HG03095 (cell line): Measurements from ENCODE around the gene SH3GL2.
"Not testable (repeated sequence)": the region's sequence is repeated elsewhere in the genome, so short reads cannot be mapped to it uniquely, and the experiment has no call there.

Experiments
- ATAC-seq: cut with Tn5 transposase; IDR thresholded peaks from one replicate; pipeline ENCODE4 v1.9.1; 2021; ENCODE audit warnings: moderate library complexity; ENCODE audit not compliant: unreplicated experiment

SH3GL2 gene

GRCh38 chr9:17739736-17740135, 160.9 kb downstream of the SH3GL2 start:
- no peak for ATAC-seq

- no peak for ATAC-seq
Measured at GRCh38 chr9:17742067-17742466, 163.2 kb downstream of the SH3GL2 start.

- ATAC-seq, result no peak
Measured at GRCh38 chr9:17744786-17745185, 165.9 kb downstream of the SH3GL2 start.

DNA sequence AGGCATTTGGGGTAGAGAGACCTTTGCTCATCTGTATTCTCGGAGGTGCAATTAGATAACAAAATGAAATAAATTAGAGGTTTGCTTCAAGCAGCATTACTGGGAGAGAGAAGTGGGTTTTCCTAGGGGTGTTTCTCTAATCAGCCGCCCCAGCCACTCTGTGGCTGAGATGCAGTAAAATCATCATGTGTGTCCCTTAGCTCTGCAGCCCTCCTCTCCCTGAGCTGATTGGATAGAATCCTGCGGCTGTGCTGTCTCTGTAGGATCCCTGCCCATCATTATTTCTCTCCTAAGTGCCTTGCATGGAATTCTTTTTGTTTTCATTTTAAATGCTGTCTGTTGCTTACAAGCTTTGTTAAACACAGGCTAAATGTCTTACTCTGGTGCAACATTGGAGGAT, 171.4 kb downstream of the SH3GL2 start:
- no peak for ATAC-seq

DNA sequence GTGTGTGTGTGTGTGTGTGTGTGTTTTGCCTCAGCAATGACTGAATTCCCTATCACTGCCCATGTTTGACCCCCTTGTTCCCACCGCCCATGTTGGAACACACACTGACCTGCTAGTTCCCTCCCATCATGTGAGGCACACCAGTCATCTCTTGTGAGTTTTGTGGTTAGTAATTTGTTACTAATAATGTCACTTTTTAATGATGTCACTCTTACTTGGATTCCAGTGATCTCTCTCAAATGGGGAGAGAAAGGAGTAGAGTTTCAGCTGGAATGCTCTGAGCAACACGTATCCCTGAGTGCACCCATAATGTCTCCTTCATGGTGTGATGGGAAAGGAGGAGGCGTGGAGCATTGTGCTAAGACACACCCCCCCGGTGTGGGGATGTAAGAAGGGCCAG, 172.6 kb downstream of the SH3GL2 start:
- ATAC-seq, result no peak

GRCh38 chr9:17752021-17752420, 173.2 kb downstream of the SH3GL2 start:
- ATAC-seq, result no peak

- no peak for ATAC-seq
Measured at GRCh38 chr9:17757816-17758215, 178.9 kb downstream of the SH3GL2 start.

GRCh38 chr9:17760250-17760649, 181.4 kb downstream of the SH3GL2 start:
- ATAC-seq, result no peak

- no peak for ATAC-seq
Measured at GRCh38 chr9:17761984-17762676, 183.3 kb downstream of the SH3GL2 start.

GRCh38 chr9:17764306-17764705, 185.4 kb downstream of the SH3GL2 start:
- no peak for ATAC-seq

GRCh38 chr9:17765131-17765530, 186.3 kb downstream of the SH3GL2 start:
- ATAC-seq, result not testable (repeated sequence)

DNA sequence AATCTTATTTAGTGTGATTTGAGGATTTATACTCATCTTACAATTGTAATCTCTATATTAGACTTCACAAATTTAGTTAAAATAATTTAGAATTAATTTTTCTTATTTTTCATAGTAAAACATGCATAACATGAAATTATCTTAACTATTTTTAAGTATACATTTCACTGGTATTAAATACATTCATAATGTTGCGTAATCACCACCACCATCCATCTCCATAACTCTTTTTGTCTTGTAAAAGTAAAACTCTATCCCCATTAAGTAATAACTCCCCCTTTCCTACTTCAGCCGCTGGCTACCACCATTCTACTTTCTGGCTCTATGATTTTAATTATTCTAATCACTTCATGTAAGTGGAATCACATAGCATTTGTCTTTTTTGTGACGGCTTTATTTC, 193.4 kb downstream of the SH3GL2 start:
- ATAC-seq, result no peak

GRCh38 chr9:17775656-17776055, 196.8 kb downstream of the SH3GL2 start:
- ATAC-seq, result no peak

DNA sequence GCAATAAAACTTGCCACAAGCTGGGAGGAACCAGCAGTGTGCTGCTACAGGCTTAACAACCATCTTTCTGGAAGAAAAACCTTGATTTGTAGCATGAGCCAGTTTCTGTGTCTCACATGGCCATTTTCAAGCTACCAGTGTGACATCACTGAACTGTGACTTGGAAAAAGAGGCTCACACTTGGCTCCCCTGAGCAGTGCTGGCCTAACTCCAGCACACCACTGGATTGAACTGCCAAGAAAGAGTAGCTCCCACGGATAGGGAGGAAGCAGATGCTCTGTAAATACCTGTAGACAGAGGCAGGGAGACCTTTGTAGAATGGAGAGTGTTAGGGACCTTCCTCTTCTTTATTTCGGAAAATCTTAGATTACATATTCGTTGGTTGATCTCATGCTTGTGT, 197.9 kb downstream of the SH3GL2 start:
- ATAC-seq, result no peak

DNA sequence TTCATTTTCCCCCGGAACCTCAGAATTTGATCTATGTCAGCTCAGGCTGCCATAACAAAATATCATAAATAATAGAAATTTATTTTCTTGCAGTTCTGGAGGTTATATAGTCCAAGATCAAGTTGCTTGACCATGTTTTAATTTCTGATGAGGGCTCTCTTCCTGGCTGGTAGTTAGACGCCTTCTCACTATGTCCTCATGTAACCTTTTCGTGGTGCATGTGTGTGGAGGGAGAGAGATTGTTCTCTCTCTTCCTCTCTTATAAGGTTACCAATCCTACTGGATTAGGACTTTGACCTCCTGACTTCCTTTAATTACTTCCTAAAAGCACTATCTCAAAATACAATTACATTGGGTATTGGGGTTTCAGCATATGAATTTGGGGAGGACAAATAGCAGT, 198.6 kb downstream of the SH3GL2 start:
- ATAC-seq, result no peak

DNA sequence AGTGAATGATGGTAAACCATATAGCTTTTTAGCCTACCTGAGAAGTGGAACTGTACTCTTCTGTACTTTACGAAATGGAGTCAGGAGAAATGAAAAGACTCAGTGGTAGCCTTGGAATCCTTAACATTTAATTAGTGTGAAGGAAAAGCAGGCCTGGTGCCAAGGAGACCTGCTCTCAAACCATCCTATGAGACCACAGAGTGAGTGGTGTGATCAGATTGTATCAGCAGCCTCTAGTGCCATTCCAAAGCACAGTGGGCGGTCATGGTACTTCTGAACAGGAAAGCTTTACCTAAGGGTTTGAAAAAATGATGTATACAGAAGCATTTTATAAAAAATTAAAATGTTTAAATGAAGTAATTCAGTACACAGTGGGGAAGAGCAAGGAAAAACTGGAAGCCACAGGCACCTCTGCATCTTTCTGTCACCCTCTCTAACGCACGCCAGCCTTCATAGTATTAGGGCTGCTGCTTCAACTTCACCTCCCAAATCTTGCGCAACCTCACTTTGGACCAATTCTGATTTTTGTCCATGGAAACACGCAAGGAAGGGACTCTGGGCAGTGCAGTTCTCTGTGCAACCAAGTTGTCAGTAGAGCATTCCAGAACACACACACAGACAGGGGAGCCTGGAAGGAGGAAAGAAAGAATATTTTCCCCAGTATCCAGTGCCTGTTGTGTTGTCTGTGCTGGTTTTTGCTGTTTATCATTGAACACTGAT, 203.7 kb downstream of the SH3GL2 start:
- no peak for ATAC-seq

- no peak for ATAC-seq
Measured at GRCh38 chr9:17783227-17783626, 204.4 kb downstream of the SH3GL2 start.

GRCh38 chr9:17789316-17789715, 210.4 kb downstream of the SH3GL2 start:
- ATAC-seq, result no peak

- no peak for ATAC-seq
Measured at GRCh38 chr9:17793713-17794622, 215.1 kb downstream of the SH3GL2 start.

DNA sequence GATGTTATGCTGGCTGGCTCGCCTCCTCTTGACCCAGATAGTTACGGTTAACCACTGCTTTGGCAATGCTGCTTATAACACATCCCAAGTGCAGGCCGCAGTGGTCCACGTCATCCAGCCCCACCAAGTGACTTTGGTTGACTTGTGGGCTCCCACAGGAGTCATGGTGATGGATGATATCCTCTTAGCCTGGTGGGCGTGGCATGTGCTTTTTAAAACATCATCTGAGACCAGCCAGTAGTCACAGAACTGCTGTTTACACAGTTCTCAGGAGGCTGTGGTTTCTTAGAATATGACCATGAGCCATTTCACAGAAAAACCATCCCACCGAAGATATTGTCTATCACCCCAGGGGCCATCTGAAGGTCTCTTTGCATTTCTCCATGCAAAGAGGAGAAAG, 216.9 kb downstream of the SH3GL2 start:
- ATAC-seq, result no peak

- no peak for ATAC-seq
Measured at GRCh38 chr9:17799369-17799768, 220.5 kb downstream of the SH3GL2 start.

GRCh38 chr9:17800418-17800817, 221.6 kb downstream of the SH3GL2 start:
- ATAC-seq, result no peak
